ENCODE data around the gene VASP.
A peak's percentile ranks its signal among the peaks of the same experiment; 100 is the strongest.

Gene VASP

DNA sequence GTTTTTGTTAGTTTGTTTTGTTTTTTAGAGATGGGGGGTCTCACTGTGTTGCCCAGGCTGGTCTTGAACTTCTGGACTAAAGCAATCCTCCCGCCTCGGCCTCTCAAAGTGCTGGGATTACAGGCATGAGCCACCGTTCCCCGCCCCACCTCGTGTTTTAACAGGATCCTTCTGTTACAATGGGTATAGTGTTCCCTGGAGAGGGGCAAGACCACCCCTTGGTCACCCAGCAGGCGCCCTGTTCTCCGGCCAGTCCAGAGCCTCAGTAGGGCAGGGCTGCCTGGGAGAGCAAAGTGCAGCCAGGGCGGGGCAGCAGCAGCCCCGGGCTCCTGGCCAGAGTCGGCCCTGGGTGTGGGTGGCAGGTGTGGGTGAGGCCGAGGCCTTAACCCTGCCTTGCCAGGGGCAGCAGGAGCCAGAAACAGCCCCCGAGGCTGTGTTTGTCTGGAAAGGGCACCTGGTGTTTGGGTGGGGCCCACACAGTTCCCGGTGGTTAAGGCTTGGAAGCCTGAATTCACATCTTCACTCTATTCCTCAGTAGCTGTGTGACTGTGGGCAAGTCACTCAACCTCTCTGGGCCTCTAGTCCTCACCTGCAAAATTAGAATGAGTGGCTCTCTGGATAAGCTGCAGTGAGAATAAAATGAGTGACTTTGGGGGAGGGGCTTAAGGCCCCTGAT, 7.2 kb downstream of the VASP start:
- no peak for DNase-seq (ENCODE audit: low read depth in 1 of 2, low spot score in 1 of 2)

DNA sequence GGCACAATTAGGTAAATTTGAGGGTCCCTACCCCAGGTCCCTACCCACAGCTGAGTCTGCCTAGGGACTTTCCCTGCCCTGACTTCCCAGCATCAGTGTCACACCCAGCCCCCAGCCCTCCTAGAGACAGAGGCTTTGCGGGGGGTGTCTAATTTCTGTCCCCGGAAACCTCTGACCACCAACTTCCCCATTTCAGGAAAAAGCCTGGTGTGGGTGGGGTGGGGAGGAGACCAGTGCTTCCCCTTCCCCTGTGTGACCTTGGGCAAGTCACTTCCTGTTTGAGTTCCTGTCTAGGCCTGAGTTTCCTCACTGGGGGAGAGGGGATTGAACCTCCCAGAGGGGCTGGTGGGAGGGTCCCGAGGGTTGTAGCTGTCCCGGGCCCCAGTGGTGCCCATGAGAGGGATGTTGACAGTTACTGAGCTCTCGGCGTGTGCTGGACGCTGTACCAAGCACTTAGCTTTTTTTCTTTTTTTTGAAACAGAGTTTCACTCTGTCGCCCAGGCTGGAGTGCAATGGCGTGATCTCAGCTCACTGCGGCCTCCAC, 7.9 kb downstream of the VASP start:
- DNase-seq (ENCODE audit: low read depth in 1 of 2, low spot score in 1 of 2): no peak

DNA sequence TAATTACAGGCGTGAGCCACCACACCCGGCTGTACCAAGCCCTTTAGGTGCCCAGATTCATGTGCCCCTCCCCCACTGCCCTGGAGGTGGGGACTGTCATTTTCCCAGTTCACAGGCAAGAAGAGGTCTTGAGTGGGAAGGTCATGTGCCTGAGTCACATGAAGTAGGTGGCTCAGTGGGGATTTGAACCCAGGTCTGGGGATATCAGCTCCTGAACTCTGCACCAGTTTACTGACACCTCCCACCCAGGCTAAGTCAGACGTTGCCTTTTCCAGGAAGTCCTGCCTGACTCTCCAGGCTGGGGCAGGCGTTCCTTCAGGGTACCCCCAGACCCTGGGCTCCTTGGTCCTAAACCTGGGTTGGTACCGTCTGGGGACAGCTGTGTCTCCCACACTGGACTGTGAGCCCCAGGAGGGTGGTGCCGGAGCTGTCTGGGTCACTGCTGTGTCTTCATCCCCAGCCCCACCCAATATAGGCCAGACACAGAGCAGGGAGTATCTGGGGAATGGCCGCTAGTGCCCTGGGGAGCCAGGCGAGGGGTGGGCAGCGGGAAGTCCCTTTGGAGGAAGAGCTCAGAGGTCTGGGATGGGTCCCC, 8.6 kb downstream of the VASP start:
- no peak for DNase-seq (ENCODE audit: low read depth in 1 of 2, low spot score in 1 of 2)

DNA sequence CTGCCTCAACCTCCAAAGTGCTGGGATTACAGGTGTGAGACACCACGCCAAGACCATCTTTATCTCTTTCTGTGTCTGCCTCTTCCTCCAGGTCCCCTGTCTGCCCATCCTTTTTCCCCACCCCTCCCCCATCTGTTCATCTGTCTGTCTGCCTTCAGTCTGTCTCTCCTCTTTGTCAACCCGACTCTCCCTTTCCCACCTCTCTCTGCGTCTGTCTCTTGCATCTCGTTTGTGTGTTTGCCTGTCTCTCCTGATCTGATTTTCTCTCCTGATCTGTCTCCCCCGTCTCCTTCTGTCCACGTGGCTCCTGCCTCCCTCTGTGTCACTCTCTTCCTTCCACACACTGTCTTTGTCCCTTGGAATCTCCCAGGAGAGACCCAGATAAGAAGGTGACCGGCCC, 10.0 kb downstream of the VASP start:
- no peak for DNase-seq (ENCODE audit: low read depth in 1 of 2, low spot score in 1 of 2)

GRCh38 chr19:45517641-45518468, 10.6 kb downstream of the VASP start:
- DNase-seq (ENCODE audit: low read depth in 1 of 2, low spot score in 1 of 2): no peak

DNA sequence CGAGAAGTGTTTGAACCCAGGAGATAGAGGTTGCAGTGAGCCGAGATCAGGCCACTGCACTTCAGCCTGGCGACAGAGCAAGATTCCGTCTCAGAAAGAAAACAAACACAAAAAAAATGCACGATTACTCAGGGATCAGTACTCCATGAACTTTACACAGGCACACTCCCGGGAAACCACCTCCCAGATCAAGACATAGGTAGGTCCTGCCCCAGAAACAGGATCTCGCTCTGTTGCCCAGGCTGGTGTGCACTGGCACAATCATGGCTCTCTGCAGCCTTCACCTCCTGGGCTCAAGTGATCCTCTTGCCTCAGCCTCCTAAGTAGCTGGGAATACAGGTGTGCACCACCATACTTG, 11.2 kb downstream of the VASP start:
- no peak for DNase-seq (ENCODE audit: low read depth in 1 of 2, low spot score in 1 of 2)

DNA sequence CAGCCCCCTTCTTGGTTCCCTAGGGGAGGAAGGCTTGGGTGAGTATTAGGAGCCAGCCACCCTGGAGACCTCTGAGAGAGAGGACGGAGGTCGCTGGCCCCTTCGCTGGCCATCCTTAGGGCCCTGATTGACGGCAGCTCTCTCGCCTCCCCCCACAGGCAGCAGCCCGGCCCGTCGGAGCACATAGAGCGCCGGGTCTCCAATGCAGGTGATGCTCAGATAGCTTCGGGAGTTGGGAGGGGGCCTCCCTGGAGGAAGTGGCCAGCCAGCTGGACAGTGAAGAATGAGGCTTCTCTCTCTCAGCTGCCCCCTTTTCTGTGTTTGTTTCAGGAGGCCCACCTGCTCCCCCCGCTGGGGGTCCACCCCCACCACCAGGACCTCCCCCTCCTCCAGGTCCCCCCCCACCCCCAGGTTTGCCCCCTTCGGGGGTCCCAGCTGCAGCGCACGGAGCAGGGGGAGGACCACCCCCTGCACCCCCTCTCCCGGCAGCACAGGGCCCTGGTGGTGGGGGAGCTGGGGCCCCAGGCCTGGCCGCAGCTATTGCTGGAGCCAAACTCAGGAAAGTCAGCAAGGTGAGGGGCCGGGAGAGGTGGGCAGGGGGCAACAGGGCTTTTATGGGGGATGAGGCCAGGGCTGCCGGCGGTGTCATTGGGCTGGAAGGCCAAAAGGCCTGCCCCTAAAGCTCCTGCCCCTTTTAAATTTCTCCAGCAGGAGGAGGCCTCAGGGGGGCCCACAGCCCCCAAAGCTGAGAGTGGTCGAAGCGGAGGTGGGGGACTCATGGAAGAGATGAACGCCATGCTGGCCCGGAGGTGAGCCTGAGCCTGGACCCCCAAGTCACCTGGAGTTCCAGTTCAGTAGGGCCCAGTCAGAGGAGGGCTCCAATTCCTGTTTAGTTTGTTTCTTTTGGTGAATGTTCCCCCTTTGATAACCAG, 15.0 kb downstream of the VASP start:
- no peak for DNase-seq (ENCODE audit: low read depth in 1 of 2, low spot score in 1 of 2)

- DNase-seq (ENCODE audit: low read depth in 1 of 2, low spot score in 1 of 2): peak; percentile 40 to 55
These were observed 16.5 kb downstream of the VASP start for GRCh38 chr19:45523642-45524256.

DNA sequence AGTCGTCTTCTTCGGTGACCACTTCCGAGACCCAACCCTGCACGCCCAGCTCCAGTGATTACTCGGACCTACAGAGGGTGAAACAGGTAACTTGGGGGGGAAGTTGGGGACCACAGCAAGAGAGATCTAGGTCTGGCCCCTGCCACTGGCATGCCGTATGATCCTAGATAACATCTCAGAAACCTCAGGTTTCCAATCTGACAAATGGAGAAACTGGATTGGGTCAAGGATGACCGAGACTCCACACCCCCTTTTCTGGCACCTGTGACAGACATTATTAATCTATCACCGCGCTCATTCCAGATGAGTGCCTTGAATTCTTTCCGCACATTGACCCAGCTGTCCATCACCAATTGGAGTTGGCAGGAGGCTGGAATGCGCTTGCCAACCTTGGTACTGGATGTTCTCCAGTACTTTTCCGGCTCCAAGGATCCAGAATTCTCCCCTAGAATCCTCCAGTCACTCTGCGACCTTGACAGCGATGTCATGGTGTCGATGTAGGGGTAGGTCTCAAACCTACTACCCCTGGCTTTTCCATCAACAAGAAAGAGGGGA, 17.4 kb downstream of the VASP start:
- no peak for DNase-seq (ENCODE audit: low read depth in 1 of 2, low spot score in 1 of 2)

DNA sequence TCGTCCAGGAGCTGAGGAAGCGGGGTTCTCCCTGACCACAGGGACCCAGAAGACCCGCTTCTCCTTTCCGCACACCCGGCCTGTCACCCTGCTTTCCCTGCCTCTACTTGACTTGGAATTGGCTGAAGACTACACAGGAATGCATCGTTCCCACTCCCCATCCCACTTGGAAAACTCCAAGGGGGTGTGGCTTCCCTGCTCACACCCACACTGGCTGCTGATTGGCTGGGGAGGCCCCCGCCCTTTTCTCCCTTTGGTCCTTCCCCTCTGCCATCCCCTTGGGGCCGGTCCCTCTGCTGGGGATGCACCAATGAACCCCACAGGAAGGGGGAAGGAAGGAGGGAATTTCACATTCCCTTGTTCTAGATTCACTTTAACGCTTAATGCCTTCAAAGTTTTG, 18.9 kb downstream of the VASP start:
- DNase-seq (ENCODE audit: low read depth in 1 of 2, low spot score in 1 of 2): no peak

DNA sequence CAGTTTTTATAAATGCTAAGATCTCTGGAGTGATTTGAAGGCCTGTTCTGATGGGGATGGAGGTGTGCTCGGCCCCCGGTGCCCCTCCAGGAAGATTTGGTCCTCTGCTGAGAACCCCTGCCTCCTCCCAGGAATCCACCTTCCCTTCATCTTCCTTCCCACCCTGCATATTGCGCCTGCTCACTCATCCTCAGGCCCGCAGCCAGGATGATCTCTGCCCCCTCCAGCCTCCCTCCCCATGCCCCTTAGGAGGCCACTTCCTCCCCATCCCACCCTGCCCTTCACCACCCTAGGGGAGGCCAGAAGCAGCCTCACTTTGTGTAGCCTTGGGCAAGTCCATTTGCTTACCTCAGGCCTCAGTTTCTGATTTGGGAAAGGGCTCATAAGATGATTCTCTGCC, 19.7 kb downstream of the VASP start:
- no peak for DNase-seq (ENCODE audit: low read depth in 1 of 2, low spot score in 1 of 2)

DNA sequence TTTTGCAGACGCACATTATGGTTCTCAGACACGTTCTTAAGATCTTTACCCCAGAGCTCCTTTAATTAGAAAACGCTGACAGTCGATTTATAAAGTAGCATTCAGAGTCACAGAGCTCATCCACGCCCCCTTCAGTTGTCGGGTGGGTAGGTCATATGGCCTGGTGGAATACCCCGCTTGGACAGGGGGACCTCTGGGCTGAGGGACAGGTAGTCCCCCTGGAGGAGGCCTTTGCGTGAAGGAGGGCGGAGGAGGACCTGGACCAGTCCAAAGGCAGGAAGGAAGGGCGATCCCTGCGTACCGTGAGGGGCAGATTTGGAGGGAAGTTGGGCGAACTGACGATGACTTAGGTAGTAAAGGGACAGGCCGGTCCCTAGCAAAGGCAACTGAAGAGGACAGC, 20.5 kb downstream of the VASP start:
- no peak for DNase-seq (ENCODE audit: low read depth in 1 of 2, low spot score in 1 of 2)

DNA sequence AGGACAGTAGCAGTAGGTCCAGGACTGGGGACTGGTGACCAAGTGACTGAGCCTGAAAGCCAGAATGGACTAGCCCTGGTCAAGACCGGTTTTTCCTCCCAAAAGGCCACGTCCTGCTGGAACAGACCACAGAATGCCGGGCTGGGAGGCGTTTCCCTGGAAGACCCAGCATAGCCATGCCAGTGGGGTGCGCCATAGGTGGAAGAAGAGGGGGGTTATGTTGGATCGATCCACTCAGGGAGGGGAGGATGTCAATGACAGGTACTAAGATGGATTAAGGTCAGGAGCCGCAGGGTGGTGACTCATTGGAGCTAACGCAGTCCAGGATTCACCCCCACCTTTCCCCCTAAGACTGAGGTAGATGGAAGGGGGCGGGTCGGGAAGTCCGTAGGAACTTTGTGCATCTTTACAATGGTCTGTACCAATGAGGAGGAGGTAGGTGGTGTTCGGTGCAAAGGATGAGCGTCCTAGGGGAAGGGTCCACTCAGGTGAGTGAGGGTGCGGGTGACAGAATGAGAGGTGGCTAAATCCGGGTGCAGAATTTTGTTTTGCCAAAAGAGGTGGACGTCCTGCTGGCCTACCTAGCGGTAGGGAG, 21.0 kb downstream of the VASP start:
- DNase-seq (ENCODE audit: low read depth in 1 of 2, low spot score in 1 of 2): no peak

GRCh38 chr19:45528744-45529419, 21.6 kb downstream of the VASP start:
- no peak for DNase-seq (ENCODE audit: low read depth in 1 of 2, low spot score in 1 of 2)

DNA sequence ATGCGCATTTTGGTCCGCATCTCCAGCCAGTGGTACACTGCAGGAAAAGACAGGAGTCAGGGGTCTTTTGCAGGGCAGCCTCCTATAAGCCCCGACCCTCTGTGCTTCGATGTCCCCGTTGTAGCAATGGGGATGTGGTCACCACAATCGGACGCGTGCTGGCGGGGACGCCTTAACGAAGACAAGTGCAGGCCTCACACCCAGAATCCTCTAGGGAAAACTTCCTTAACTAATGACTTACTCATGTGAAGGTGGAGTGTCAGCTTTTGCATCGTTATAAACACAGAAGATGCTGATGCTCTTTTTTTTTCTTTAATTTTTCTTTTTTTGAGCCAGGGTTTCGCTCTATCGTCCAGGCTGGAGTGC, 22.1 kb downstream of the VASP start:
- DNase-seq (ENCODE audit: low read depth in 1 of 2, low spot score in 1 of 2): no peak

GRCh38 chr19:45531349-45531748, 24.1 kb downstream of the VASP start:
- DNase-seq (ENCODE audit: low read depth in 1 of 2, low spot score in 1 of 2): no peak

DNA sequence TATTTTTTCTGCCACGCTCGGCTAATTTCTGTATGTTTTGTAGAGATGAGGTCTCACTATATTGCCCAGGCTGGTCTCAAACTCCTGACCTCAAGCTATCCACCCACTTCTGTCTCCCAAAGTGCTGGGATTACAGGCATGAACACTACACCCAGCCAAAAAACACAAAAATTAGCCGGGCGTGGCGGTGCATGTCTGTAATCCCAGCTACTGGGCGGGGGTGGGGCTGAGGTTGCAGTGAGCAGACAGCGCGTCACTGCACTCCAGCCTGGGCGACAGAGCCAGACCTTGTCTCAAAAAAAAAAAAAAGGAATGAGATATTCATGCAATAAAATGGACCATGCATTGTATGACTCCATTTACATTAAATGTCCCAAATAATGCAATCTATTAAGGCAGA, 32.2 kb downstream of the VASP start:
- no peak for DNase-seq (ENCODE audit: low read depth in 1 of 2, low spot score in 1 of 2)

GRCh38 chr19:45542234-45542668, 35.0 kb downstream of the VASP start:
- no peak for DNase-seq (ENCODE audit: low read depth in 1 of 2, low spot score in 1 of 2)

DNA sequence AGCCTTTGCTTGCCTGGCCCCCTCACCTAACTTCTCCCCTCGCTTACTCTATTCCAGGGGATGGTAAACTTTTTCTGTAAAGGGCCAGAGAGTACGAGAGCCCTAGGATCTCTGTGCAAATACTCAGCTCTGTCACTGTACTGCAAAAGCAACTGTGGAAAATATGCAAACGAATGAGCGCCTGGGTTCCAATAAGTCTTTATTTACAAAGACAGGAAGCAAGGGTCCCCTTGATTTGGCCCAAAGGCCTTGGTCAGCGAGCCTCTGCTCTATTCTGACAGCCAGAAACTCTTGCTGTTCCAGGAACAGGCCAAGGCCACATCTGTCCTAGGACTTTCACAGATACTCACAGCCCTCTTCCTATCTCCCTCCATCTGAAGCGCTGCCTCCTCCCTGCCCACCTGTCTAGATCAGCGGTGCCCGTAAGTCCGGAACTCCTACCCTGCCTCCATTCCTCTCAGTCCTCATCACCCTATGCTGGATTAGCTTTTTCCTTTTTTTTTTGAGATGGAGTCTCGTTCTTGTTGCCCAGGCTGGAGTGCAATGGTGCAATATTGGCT, 40.0 kb downstream of the VASP start:
- DNase-seq (ENCODE audit: low read depth in 1 of 2, low spot score in 1 of 2): no peak

All from activated T-helper 1 cell treated with anti-CD3 and anti-CD28 coated beads, Interleukin-2, amount 50 U/mL, for 16 hours (primary cell).